GM18502 (cell line): ENCODE measurements around the gene CDH8.
"Not testable (repeated sequence)": the region's sequence is repeated elsewhere in the genome, so short reads cannot be mapped to it uniquely, and the experiment has no call there.

ENCODE experiments used
- ATAC-seq: cut with Tn5 transposase; IDR thresholded peaks from one replicate; pipeline ENCODE4 v1.9.1; 2021; ENCODE audit warnings: mild to moderate bottlenecking; ENCODE audit not compliant: unreplicated experiment, poor library complexity

The CDH8 gene

GRCh38 chr16:61797961-61798507 lies 238.2 kb downstream of the CDH8 start:
- ATAC-seq, result no peak

- no peak for ATAC-seq
These were observed 238.9 kb downstream of the CDH8 start for GRCh38 chr16:61797296-61797795.

- ATAC-seq, result no peak
These were observed 243.9 kb downstream of the CDH8 start for GRCh38 chr16:61792194-61792909.

GRCh38 chr16:61791464-61791863 lies 244.8 kb downstream of the CDH8 start:
- no peak for ATAC-seq

GRCh38 chr16:61781855-61782254 lies 254.4 kb downstream of the CDH8 start:
- ATAC-seq, result not testable (repeated sequence)

GRCh38 chr16:61780161-61780560 lies 256.1 kb downstream of the CDH8 start:
- ATAC-seq, result no peak

- ATAC-seq, result no peak
These were observed 265.9 kb downstream of the CDH8 start for GRCh38 chr16:61770301-61770700.

GRCh38 chr16:61763991-61764390 lies 272.2 kb downstream of the CDH8 start:
- no peak for ATAC-seq

- ATAC-seq, result no peak
These were observed 273.2 kb downstream of the CDH8 start for GRCh38 chr16:61763013-61763412.

GRCh38 chr16:61730997-61731396 lies 305.2 kb downstream of the CDH8 start:
- ATAC-seq, result no peak

GRCh38 chr16:61726701-61727100 lies 309.5 kb downstream of the CDH8 start:
- ATAC-seq, result no peak

- no peak for ATAC-seq
These were observed 310.1 kb downstream of the CDH8 start for GRCh38 chr16:61726125-61726524.

GRCh38 chr16:61721544-61721943 lies 314.7 kb downstream of the CDH8 start:
- ATAC-seq, result no peak

- no peak for ATAC-seq
These were observed 320.8 kb downstream of the CDH8 start for GRCh38 chr16:61715393-61715792.

- no peak for ATAC-seq
These were observed 322.5 kb downstream of the CDH8 start for GRCh38 chr16:61713787-61714186.

- not testable (repeated sequence) for ATAC-seq
These were observed 336.6 kb downstream of the CDH8 start for GRCh38 chr16:61699640-61700039.

GRCh38 chr16:61684541-61684940 lies 351.7 kb downstream of the CDH8 start:
- ATAC-seq, result no peak

- ATAC-seq, result no peak
These were observed 354.6 kb downstream of the CDH8 start for GRCh38 chr16:61681673-61682072.

- no peak for ATAC-seq
These were observed 355.1 kb downstream of the CDH8 start for GRCh38 chr16:61681124-61681523.

- no peak for ATAC-seq
These were observed 358.1 kb downstream of the CDH8 start for GRCh38 chr16:61678182-61678581.

GRCh38 chr16:61677776-61678175 lies 358.5 kb downstream of the CDH8 start:
- ATAC-seq, result no peak

GRCh38 chr16:61676740-61677139 lies 359.5 kb downstream of the CDH8 start:
- no peak for ATAC-seq
